ENCODE measurements around the gene TGM5.

GRCh38 chr15:43196760-43197548 lies 69.8 kb downstream of the TGM5 start:
- TF ChIP-seq POLR2A (IDR thresholded peaks at IDR 0.05; ENCODE audit: low read depth, low read length), result no peak
- no peak for TF ChIP-seq SPI1 (IDR thresholded peaks at IDR 0.05; ENCODE audit: low read depth, low read length)
- no peak for TF ChIP-seq POLR2AphosphoS5 (IDR thresholded peaks at IDR 0.05; ENCODE audit: low read depth, low read length)
- no peak for TF ChIP-seq TAF1 (IDR thresholded peaks at IDR 0.05; ENCODE audit: low read depth, low read length)
- TF ChIP-seq PAX5 (IDR thresholded peaks at IDR 0.05; ENCODE audit: insufficient read depth, low read length, severe bottlenecking), result no peak
- no peak for TF ChIP-seq POU2F2 (IDR thresholded peaks at IDR 0.05; ENCODE audit: low read depth, low read length)

Data from GM12891 (cell line).